Neural cell (in vitro differentiated cells): Measurements from ENCODE around the gene STX1B. TPM values are rescaled to one million over a fixed set of nuclear protein-coding genes. Genes with fewer than 3 reads are reported as not detected.

Source experiments
- H2AFZ ChIP-seq: fragments of 200-600, 300-800 bp; sonication (generic), shearing (Covaris generic); 2 replicates; pipeline ENCODE4 v1.6.0; 2014; ENCODE audit warnings: low read depth, mild to moderate bottlenecking, antibody characterized with exemption, low read length, moderate library complexity
- H3F3A ChIP-seq: fragments of 200-600 bp; shearing (Covaris generic); 2 replicates; pipeline ENCODE4 v1.6.1; 2016; ENCODE audit warnings: mild to moderate bottlenecking, moderate library complexity, mixed read lengths, antibody characterized with exemption, low read length; ENCODE audit not compliant: insufficient read depth, poor library complexity, severe bottlenecking
- H3K27ac ChIP-seq: fragments of 200-600, 300-800 bp; sonication (generic), shearing (Covaris generic); 2 replicates; pipeline ENCODE4 v1.5.1; 2014; ENCODE audit warnings: mild to moderate bottlenecking, low read length, moderate library complexity
- H3K27me3 ChIP-seq: fragments of 300-800, 200-600 bp; sonication (generic), shearing (Covaris generic); 2 replicates; pipeline ENCODE4 v1.6.0; 2014; ENCODE audit warnings: mild to moderate bottlenecking, low read depth, low read length, moderate library complexity; ENCODE audit not compliant: insufficient read depth
- H3K36me3 ChIP-seq: fragments of 300-800, 200-600 bp; sonication (generic), shearing (Covaris generic); 2 replicates; pipeline ENCODE4 v1.5.1; 2014; ENCODE audit warnings: mild to moderate bottlenecking, antibody characterized with exemption, low read length, moderate library complexity; ENCODE audit not compliant: insufficient read depth
- H3K4me2 ChIP-seq: fragments of 300-800, 200-600 bp; sonication (generic), shearing (Covaris generic); 2 replicates; pipeline ENCODE4 v1.6.0; 2014; ENCODE audit warnings: mild to moderate bottlenecking, low read length
- H3K4me3 ChIP-seq: fragments of 300-800, 200-600 bp; sonication (generic), shearing (Covaris generic); 2 replicates; pipeline ENCODE4 v1.5.1; 2014; ENCODE audit warnings: mild to moderate bottlenecking, low read length, moderate library complexity
- H3K79me2 ChIP-seq: fragments of 200-600 bp; shearing (Covaris generic); replicated peaks from 2 replicates; pipeline ENCODE4 v1.6.0; 2014; ENCODE audit warnings: mild to moderate bottlenecking, low read length, moderate library complexity; ENCODE audit not compliant: insufficient read depth
- H3K9ac ChIP-seq: fragments of 300-800, 200-600 bp; sonication (generic), shearing (Covaris generic); 2 replicates; pipeline ENCODE4 v1.6.1; 2016; ENCODE audit warnings: mild to moderate bottlenecking, low read length, mixed read lengths
- H3K9me2 ChIP-seq: fragments of 200-600 bp; shearing (Covaris generic); 2 replicates; pipeline ENCODE4 v1.6.1; 2016; ENCODE audit warnings: mild to moderate bottlenecking, low read length, mixed read lengths; ENCODE audit not compliant: insufficient read depth
- H3K9me3 ChIP-seq: fragments of 200-600, 300-800 bp; sonication (generic), shearing (Covaris generic); 2 replicates; pipeline ENCODE4 v1.6.1; 2016; ENCODE audit warnings: mild to moderate bottlenecking, mixed run types, low read length, moderate library complexity, mixed read lengths
- H4K20me1 ChIP-seq: fragments of 200-600 bp; shearing (Covaris generic); 2 replicates; pipeline ENCODE4 v1.6.1; 2016; ENCODE audit warnings: mild to moderate bottlenecking, mixed run types; ENCODE audit not compliant: insufficient read depth
- EP300 ChIP-seq: fragments of 450-650 bp; conservative IDR thresholded peaks from 2 replicates; pipeline ENCODE4 v1.6.1; 2014; ENCODE audit warnings: antibody characterized with exemption, mild to moderate bottlenecking, moderate library complexity; ENCODE audit not compliant: poor library complexity, severe bottlenecking
- EZH2 ChIP-seq: fragments of 200-600, 300-800 bp; shearing (Covaris generic), sonication (generic); IDR thresholded peaks from 2 replicates; pipeline ENCODE4 v1.6.1; 2014; ENCODE audit warnings: antibody characterized with exemption, low read length, borderline replicate concordance, mild to moderate bottlenecking; ENCODE audit not compliant: insufficient read depth, poor library complexity, severe bottlenecking
- MXI1 ChIP-seq: fragments of 450-650 bp; conservative IDR thresholded peaks from 2 replicates; pipeline ENCODE4 v1.6.1; 2014; ENCODE audit warnings: antibody characterized with exemption, mild to moderate bottlenecking; ENCODE audit not compliant: poor library complexity, severe bottlenecking
- POLR2AphosphoS5 ChIP-seq: IDR thresholded peaks from 2 replicates; pipeline ENCODE4 v1.6.1; 2012
- RAD21 ChIP-seq: fragments of 450-650 bp; conservative IDR thresholded peaks from 2 replicates; pipeline ENCODE4 v1.6.1; 2014; ENCODE audit warnings: antibody characterized with exemption, mild to moderate bottlenecking, moderate library complexity
- SMC3 ChIP-seq: fragments of 450-650 bp; conservative IDR thresholded peaks from 2 replicates; pipeline ENCODE4 v1.6.1; 2014; ENCODE audit warnings: antibody characterized with exemption, mild to moderate bottlenecking, moderate library complexity; ENCODE audit not compliant: poor library complexity
- TAF1 ChIP-seq: IDR thresholded peaks from 2 replicates; pipeline ENCODE4 v1.6.1; 2012; ENCODE audit warnings: low read depth
- polyA plus RNA-seq: library from polyadenylated mRNA; depleted of rRNA; stranded (reverse); fragments of >200 nt; gene quantifications from 2 replicates; pipeline ENCODE4 v1.2.3, GENCODE V29; 2014
- TF ChIP-seq, protein P1 (sequence below): IDR thresholded peaks from 2 replicates; pipeline ENCODE4 v1.6.1; 2012; ENCODE audit warnings: borderline replicate concordance
- TF ChIP-seq, protein P2 (sequence below): fragments of 450-650 bp; IDR thresholded peaks from 2 replicates; pipeline ENCODE4 v1.5.1; 2014; ENCODE audit warnings: antibody characterized with exemption, mild to moderate bottlenecking, moderate library complexity; ENCODE audit not compliant: poor library complexity, severe bottlenecking

Gene STX1B
- polyA plus RNA-seq, 1 donor from 2014 or later, result 4.5 TPM

DNA sequence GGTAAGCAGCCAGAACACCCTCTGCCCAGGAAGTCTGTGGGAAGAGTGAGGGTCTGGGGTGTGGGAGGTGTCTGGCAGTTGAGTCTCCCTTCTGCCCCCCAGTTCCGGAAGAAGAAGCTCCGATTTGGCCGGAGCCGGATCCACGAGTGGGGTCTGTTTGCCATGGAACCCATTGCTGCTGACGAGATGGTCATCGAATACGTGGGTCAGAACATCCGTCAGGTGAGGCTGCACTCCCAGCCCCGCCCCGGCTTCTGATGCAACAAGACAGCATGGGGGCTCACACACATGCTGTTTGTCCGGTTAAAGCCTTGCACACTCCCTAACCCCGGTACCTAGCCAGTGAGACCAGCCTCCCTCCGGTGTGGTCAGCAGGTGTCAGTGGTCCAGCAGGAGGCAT lies 29.5 kb downstream of the STX1B start:
- no peak overlapping the region for H3K9ac ChIP-seq
- no peaks in the 10 kb centered on the region for H3F3A ChIP-seq
- no peaks in the 10 kb centered on the region for H3K27me3 ChIP-seq
- no peaks in the 10 kb centered on the region for H4K20me1 ChIP-seq
- H2AFZ ChIP-seq, result no peak overlapping the region
- no peak overlapping the region for H3K4me2 ChIP-seq
- no peaks in the 10 kb centered on the region for H3K79me2 ChIP-seq
- no peaks in the 10 kb centered on the region for H3K9me3 ChIP-seq
- TF ChIP-seq EP300, result no peak
- TF ChIP-seq MXI1, result no peak
- TF ChIP-seq POLR2AphosphoS5, result no peak
- TF ChIP-seq SMC3, result no peak
- TF ChIP-seq, protein P1, sequence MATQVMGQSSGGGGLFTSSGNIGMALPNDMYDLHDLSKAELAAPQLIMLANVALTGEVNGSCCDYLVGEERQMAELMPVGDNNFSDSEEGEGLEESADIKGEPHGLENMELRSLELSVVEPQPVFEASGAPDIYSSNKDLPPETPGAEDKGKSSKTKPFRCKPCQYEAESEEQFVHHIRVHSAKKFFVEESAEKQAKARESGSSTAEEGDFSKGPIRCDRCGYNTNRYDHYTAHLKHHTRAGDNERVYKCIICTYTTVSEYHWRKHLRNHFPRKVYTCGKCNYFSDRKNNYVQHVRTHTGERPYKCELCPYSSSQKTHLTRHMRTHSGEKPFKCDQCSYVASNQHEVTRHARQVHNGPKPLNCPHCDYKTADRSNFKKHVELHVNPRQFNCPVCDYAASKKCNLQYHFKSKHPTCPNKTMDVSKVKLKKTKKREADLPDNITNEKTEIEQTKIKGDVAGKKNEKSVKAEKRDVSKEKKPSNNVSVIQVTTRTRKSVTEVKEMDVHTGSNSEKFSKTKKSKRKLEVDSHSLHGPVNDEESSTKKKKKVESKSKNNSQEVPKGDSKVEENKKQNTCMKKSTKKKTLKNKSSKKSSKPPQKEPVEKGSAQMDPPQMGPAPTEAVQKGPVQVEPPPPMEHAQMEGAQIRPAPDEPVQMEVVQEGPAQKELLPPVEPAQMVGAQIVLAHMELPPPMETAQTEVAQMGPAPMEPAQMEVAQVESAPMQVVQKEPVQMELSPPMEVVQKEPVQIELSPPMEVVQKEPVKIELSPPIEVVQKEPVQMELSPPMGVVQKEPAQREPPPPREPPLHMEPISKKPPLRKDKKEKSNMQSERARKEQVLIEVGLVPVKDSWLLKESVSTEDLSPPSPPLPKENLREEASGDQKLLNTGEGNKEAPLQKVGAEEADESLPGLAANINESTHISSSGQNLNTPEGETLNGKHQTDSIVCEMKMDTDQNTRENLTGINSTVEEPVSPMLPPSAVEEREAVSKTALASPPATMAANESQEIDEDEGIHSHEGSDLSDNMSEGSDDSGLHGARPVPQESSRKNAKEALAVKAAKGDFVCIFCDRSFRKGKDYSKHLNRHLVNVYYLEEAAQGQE, result no peak
- TF ChIP-seq EZH2, result no peak
- TF ChIP-seq TAF1, result no peak
- TF ChIP-seq, protein P2, sequence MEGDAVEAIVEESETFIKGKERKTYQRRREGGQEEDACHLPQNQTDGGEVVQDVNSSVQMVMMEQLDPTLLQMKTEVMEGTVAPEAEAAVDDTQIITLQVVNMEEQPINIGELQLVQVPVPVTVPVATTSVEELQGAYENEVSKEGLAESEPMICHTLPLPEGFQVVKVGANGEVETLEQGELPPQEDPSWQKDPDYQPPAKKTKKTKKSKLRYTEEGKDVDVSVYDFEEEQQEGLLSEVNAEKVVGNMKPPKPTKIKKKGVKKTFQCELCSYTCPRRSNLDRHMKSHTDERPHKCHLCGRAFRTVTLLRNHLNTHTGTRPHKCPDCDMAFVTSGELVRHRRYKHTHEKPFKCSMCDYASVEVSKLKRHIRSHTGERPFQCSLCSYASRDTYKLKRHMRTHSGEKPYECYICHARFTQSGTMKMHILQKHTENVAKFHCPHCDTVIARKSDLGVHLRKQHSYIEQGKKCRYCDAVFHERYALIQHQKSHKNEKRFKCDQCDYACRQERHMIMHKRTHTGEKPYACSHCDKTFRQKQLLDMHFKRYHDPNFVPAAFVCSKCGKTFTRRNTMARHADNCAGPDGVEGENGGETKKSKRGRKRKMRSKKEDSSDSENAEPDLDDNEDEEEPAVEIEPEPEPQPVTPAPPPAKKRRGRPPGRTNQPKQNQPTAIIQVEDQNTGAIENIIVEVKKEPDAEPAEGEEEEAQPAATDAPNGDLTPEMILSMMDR, result no peak
- no peak for TF ChIP-seq RAD21
- no peaks in the 10 kb centered on the region for H3K36me3 ChIP-seq
- no peak overlapping the region for H3K27ac ChIP-seq
- H3K9me2 ChIP-seq, result no peaks in the 10 kb centered on the region
- H3K4me3 ChIP-seq, result no peak overlapping the region

- Histone ChIP-seq H3K79me2 (no peaks in the 10 kb centered on the region), H3K4me2 (no peak overlapping the region), H3K4me3 (no peak overlapping the region), H3K9me2 (no peaks in the 10 kb centered on the region), H3K36me3 (no peaks in the 10 kb centered on the region), H3K9me3 (no peaks in the 10 kb centered on the region), H4K20me1 (no peaks in the 10 kb centered on the region), H3F3A (no peaks in the 10 kb centered on the region), H3K27ac (no peak overlapping the region), H3K27me3 (no peaks in the 10 kb centered on the region), H3K9ac (no peak overlapping the region), H2AFZ (no peak overlapping the region)
- TF ChIP-seq EZH2, result no peak
- TF ChIP-seq RAD21, result no peak
- no peak for TF ChIP-seq TAF1
- TF ChIP-seq EP300, result no peak
- no peak for TF ChIP-seq SMC3
- TF ChIP-seq, protein P2, result no peak
- TF ChIP-seq POLR2AphosphoS5, result no peak
- TF ChIP-seq, protein P1, result no peak
- TF ChIP-seq MXI1, result no peak
Measured at GRCh38 chr16:30980434-30980833, 30.0 kb downstream of the STX1B start.
